GM20431 (cell line): ENCODE measurements around the gene NTM.
"Not testable (repeated sequence)": the region's sequence is repeated elsewhere in the genome, so short reads cannot be mapped to it uniquely, and the experiment has no call there.

Source experiments
- in situ Hi-C: fragments of 300-500 bp; cut with MseI, MboI; formaldehyde crosslinking; loops from one replicate; pipeline ENCODE4 v1.15.0; 2020; ENCODE audit warnings: low sequenced_read_pairs; ENCODE audit not compliant: unreplicated experiment

NTM gene

GRCh38 chr11:132057266-132057665, 686.9 kb downstream of the NTM start:
- in situ Hi-C loops = no loop called here

- in situ Hi-C loops = no loop called here
Observed at GRCh38 chr11:132058211-132058772, 687.9 kb downstream of the NTM start.

GRCh38 chr11:132060567-132060966, 690.2 kb downstream of the NTM start:
- in situ Hi-C loops = no loop called here

GRCh38 chr11:132062031-132062430, 691.6 kb downstream of the NTM start:
- in situ Hi-C loops = no loop called here

GRCh38 chr11:132062541-132062940, 692.1 kb downstream of the NTM start:
- in situ Hi-C loops = no loop called here

GRCh38 chr11:132064987-132065620, 694.7 kb downstream of the NTM start:
- in situ Hi-C loops = no loop called here

GRCh38 chr11:132068556-132068955, 698.1 kb downstream of the NTM start:
- in situ Hi-C loops = no loop called here

GRCh38 chr11:132069593-132069992, 699.2 kb downstream of the NTM start:
- in situ Hi-C loops = not testable (repeated sequence)

- in situ Hi-C loops = not testable (repeated sequence)
Observed at GRCh38 chr11:132070907-132071306, 700.5 kb downstream of the NTM start.

GRCh38 chr11:132072044-132072857, 701.8 kb downstream of the NTM start:
- in situ Hi-C loops = no loop called here

- in situ Hi-C loops = no loop called here
Observed at GRCh38 chr11:132072858-132073211, 702.4 kb downstream of the NTM start.

GRCh38 chr11:132073787-132074186, 703.4 kb downstream of the NTM start:
- in situ Hi-C loops = no loop called here

GRCh38 chr11:132075447-132075846, 705.0 kb downstream of the NTM start:
- in situ Hi-C loops = no loop called here

- in situ Hi-C loops = no loop called here
Observed at GRCh38 chr11:132077416-132077815, 707.0 kb downstream of the NTM start.

- in situ Hi-C loops = no loop called here
Observed at GRCh38 chr11:132078264-132079076, 708.1 kb downstream of the NTM start.

GRCh38 chr11:132080127-132080526, 709.7 kb downstream of the NTM start:
- in situ Hi-C loops = no loop called here

- in situ Hi-C loops = no loop called here
Observed at GRCh38 chr11:132082566-132082965, 712.2 kb downstream of the NTM start.

- in situ Hi-C loops = no loop called here
Observed at GRCh38 chr11:132084433-132084832, 714.0 kb downstream of the NTM start.

GRCh38 chr11:132087148-132087547, 716.7 kb downstream of the NTM start:
- in situ Hi-C loops = no loop called here

- in situ Hi-C loops = no loop called here
Observed at GRCh38 chr11:132088551-132088950, 718.1 kb downstream of the NTM start.
